HCT116 (cell line): ENCODE results near the gene CLPTM1L. TPM values are rescaled to one million over a fixed set of nuclear protein-coding genes. Genes with fewer than 3 reads are reported as not detected.

Source experiments
- ATAC-seq: fragments of 200-7000 bp; cut with Tn5 transposase; 2 replicates; pipeline ENCODE4 v1.9.1; 2020; ENCODE audit warnings: mild to moderate bottlenecking, moderate library complexity
- BruUV-seq: library from RNA; stranded (reverse); fragments of 400-500 nt; replicated peaks from 2 replicates; lab custom pipeline; 2021; lab: Mats Ljungman, UMichigan
- CTCF ChIA-PET: fragments of 300-600 bp; sonication (Branson Sonifier 250); formaldehyde crosslinking; loops from one replicate; lab custom pipeline; 2021; ENCODE audit warnings: antibody characterized with exemption; lab: Charles Lee
- POLR2A ChIA-PET: fragments of 300-600, 350-600 bp; sonication (Branson Sonifier 250); formaldehyde crosslinking; loops from one replicate; lab custom pipeline; 2021; ENCODE audit warnings: antibody characterized with exemption; lab: Charles Lee
- RAD21 ChIA-PET, 2 experiments: fragments of 300-600 bp; sonication (Branson Sonifier 250); formaldehyde crosslinking; loops; one replicate each; lab custom pipeline; 2023; ENCODE audit warnings: low total read pairs in 2 of 2; ENCODE audit not compliant: uncharacterized antibody in 2 of 2, unreplicated experiment in 2 of 2, low non-redundant PET in 1 of 2; lab: Charles Lee
- DNase-seq: peaks from one replicate; pipeline ENCODE4 v3.0.0-alpha.2; 2010; ENCODE audit warnings: low read depth, low spot score
- H2AFZ ChIP-seq: fragments of 200-600 bp; shearing (Covaris generic), sonication (generic); 2 replicates; pipeline ENCODE4 v1.6.1; 2017; ENCODE audit warnings: low read depth, mixed run types, mixed read lengths, antibody characterized with exemption, low read length; ENCODE audit not compliant: poor library complexity, severe bottlenecking
- H3K27ac ChIP-seq: 2 replicates; pipeline ENCODE4 v1.5.1; 2012; ENCODE audit warnings: low read depth, low read length
- H3K27me3 ChIP-seq: fragments of 200-600 bp; sonication (generic); 2 replicates; pipeline ENCODE4 v1.6.1; 2016; ENCODE audit warnings: mixed run types, low read length, mixed read lengths; ENCODE audit not compliant: insufficient read depth
- H3K36me3 ChIP-seq, 2 experiments: fragments of 200-500 bp in 1 of 2; fragments of 200-600 bp in 1 of 2; sonication (Bioruptor generic) in 1 of 2; sonication (generic) in 1 of 2; 2 replicates each; pipeline versions ENCODE4 v1.5.1 to v1.6.1; 2014 to 2016; ENCODE audit warnings: low read length in 2 of 2, inconsistent platforms in 1 of 2, mixed read lengths in 1 of 2, mixed run types in 1 of 2; ENCODE audit not compliant: insufficient read depth in 2 of 2, control insufficient read depth in 1 of 2
- H3K4me1 ChIP-seq, 2 experiments: fragments of 200-600 bp in 1 of 2; sonication (generic) in 1 of 2; 2 replicates each; pipeline versions ENCODE4 v1.5.1 to v1.6.1; 2012 to 2017; ENCODE audit warnings: low read length in 2 of 2, inconsistent platforms in 1 of 2, mild to moderate bottlenecking in 1 of 2, mixed read lengths in 1 of 2, mixed run types in 1 of 2, moderate library complexity in 1 of 2; ENCODE audit not compliant: insufficient read depth in 2 of 2, control insufficient read depth in 1 of 2
- H3K4me2 ChIP-seq: fragments of 200-600 bp; sonication (generic); 2 replicates; pipeline ENCODE4 v1.6.1; 2017; ENCODE audit warnings: mixed run types, low read length, mixed read lengths
- H3K4me3 ChIP-seq, 2 experiments: fragments of 200-600 bp in 1 of 2; sonication (generic) in 1 of 2; replicated peaks in 1 of 2; 2 replicates each; pipeline ENCODE4 v1.5.1; 2011 to 2016; ENCODE audit warnings: low read length in 2 of 2, control low read depth in 1 of 2, low read depth in 1 of 2, mild to moderate bottlenecking in 1 of 2, mixed read lengths in 1 of 2, mixed run types in 1 of 2
- H3K79me2 ChIP-seq: fragments of 200-600 bp; sonication (generic); 2 replicates; pipeline ENCODE4 v1.6.1; 2017; ENCODE audit warnings: mild to moderate bottlenecking, mixed run types, low read length, moderate library complexity, mixed read lengths; ENCODE audit not compliant: insufficient read depth
- H3K9ac ChIP-seq: fragments of 200-600 bp; sonication (generic); 2 replicates; pipeline ENCODE4 v1.6.1; 2016; ENCODE audit warnings: low read length, mixed read lengths
- H3K9me2 ChIP-seq: fragments of 200-600 bp; sonication (generic), shearing (Covaris generic); 2 replicates; pipeline ENCODE4 v1.6.1; 2017; ENCODE audit warnings: mixed run types, mild to moderate bottlenecking, moderate library complexity; ENCODE audit not compliant: insufficient read depth
- H3K9me3 ChIP-seq, 2 experiments: fragments of 200-500 bp in 1 of 2; fragments of 200-600 bp in 1 of 2; sonication (Bioruptor generic) in 1 of 2; sonication (generic) in 1 of 2; 2 replicates each; pipeline ENCODE4 v1.6.1; 2014 to 2017; ENCODE audit warnings: low read length in 2 of 2, mixed read lengths in 2 of 2, inconsistent platforms in 1 of 2, low read depth in 1 of 2, mild to moderate bottlenecking in 1 of 2, mixed run types in 1 of 2, moderate library complexity in 1 of 2; ENCODE audit not compliant: control insufficient read depth in 1 of 2, insufficient read depth in 1 of 2
- H4K20me1 ChIP-seq: fragments of 200-600 bp; sonication (generic), shearing (Covaris generic); 2 replicates; pipeline ENCODE4 v1.6.1; 2017; ENCODE audit warnings: mixed run types, mild to moderate bottlenecking, moderate library complexity; ENCODE audit not compliant: insufficient read depth
- ATF3 ChIP-seq: IDR thresholded peaks from 2 replicates; pipeline ENCODE4 v1.6.1; 2012
- CBX3 ChIP-seq: IDR thresholded peaks from 2 replicates; pipeline ENCODE4 v1.6.1; 2012; ENCODE audit warnings: low read depth
- CEBPB ChIP-seq: IDR thresholded peaks from 2 replicates; pipeline ENCODE4 v1.6.1; 2012; ENCODE audit warnings: low read depth
- CTCF ChIP-seq, 3 experiments: fragments of 200-600 bp in 1 of 3; sonication (generic) in 1 of 3; IDR thresholded peaks in 2 of 3; conservative IDR thresholded peaks in 1 of 3; 2 replicates each; pipeline ENCODE4 v1.5.1; 2012 to 2017; ENCODE audit warnings: low read depth in 2 of 3, low read length in 2 of 3, antibody characterized with exemption in 1 of 3, borderline replicate concordance in 1 of 3, control low read depth in 1 of 3, mild to moderate bottlenecking in 1 of 3, mixed read lengths in 1 of 3, mixed run types in 1 of 3, moderate library complexity in 1 of 3; ENCODE audit not compliant: insufficient read depth in 1 of 3
- EGR1 ChIP-seq: IDR thresholded peaks from 2 replicates; pipeline ENCODE4 v1.6.1; 2012; ENCODE audit warnings: low read depth
- ELF1 ChIP-seq: IDR thresholded peaks from 2 replicates; pipeline ENCODE4 v1.6.1; 2012; ENCODE audit warnings: low read depth, borderline replicate concordance
- EZH2 ChIP-seq: fragments of 200-600 bp; sonication (generic); IDR thresholded peaks from 2 replicates; pipeline ENCODE4 v1.6.1; 2017; ENCODE audit warnings: antibody characterized with exemption, mixed run types
- EZH2phosphoT487 ChIP-seq: fragments of 200-600 bp; IDR thresholded peaks from 2 replicates; pipeline ENCODE4 v1.6.1; 2018; ENCODE audit warnings: antibody characterized with exemption, borderline replicate concordance
- FOSL1 ChIP-seq: IDR thresholded peaks from 2 replicates; pipeline ENCODE4 v1.6.1; 2012; ENCODE audit warnings: low read depth
- JUND ChIP-seq: IDR thresholded peaks from 2 replicates; pipeline ENCODE4 v1.6.1; 2012
- MAX ChIP-seq: IDR thresholded peaks from 2 replicates; pipeline ENCODE4 v1.6.1; 2012
- POLR2A ChIP-seq: IDR thresholded peaks from 2 replicates; pipeline ENCODE4 v1.7.0; 2011; ENCODE audit warnings: borderline replicate concordance; ENCODE audit not compliant: insufficient read depth, insufficient read length; ENCODE audit errors: extremely low read depth
- POLR2AphosphoS5 ChIP-seq: IDR thresholded peaks from 2 replicates; pipeline ENCODE4 v1.6.1; 2011; ENCODE audit warnings: mild to moderate bottlenecking, low read depth, low read length, moderate library complexity
- REST ChIP-seq: IDR thresholded peaks from 2 replicates; pipeline ENCODE4 v1.6.1; 2012; ENCODE audit warnings: low read depth
- SIN3A ChIP-seq: IDR thresholded peaks from 2 replicates; pipeline ENCODE4 v1.6.1; 2012; ENCODE audit warnings: low read depth
- SP1 ChIP-seq: IDR thresholded peaks from 2 replicates; pipeline ENCODE4 v1.6.1; 2012; ENCODE audit warnings: low read depth
- TCF7L2 ChIP-seq: IDR thresholded peaks from 2 replicates; pipeline ENCODE4 v1.7.0; 2011; ENCODE audit warnings: borderline replicate concordance, inconsistent platforms; ENCODE audit not compliant: insufficient read depth, insufficient read length; ENCODE audit errors: extremely low read depth
- YY1 ChIP-seq: IDR thresholded peaks from 2 replicates; pipeline ENCODE4 v1.6.1; 2011; ENCODE audit warnings: low read length, low read depth, moderate library complexity, mild to moderate bottlenecking; ENCODE audit not compliant: insufficient replicate concordance; ENCODE audit errors: extremely low read depth
- ZBTB33 ChIP-seq: IDR thresholded peaks from 2 replicates; pipeline ENCODE4 v1.6.1; 2011; ENCODE audit warnings: mild to moderate bottlenecking, low read length, moderate library complexity; ENCODE audit not compliant: insufficient replicate concordance; ENCODE audit errors: extremely low read depth
- ZFX ChIP-seq: fragments of 450-650 bp; IDR thresholded peaks from 2 replicates; pipeline ENCODE4 v1.6.1; 2017
- intact Hi-C: fragments of 100-400 bp; cut with micrococcal nuclease; formaldehyde crosslinking; loops from 2 replicates; pipeline ENCODE4 v1.10.0; 2022
- total RNA-seq: library from RNA; stranded (reverse); gene quantifications from one replicate; pipeline ENCODE4 v1.2.1, GENCODE V29; 2021; ENCODE audit not compliant: unreplicated experiment

CLPTM1L gene
- total RNA-seq, 1 experiment from 2014 or later, result 98.4 TPM

- ATAC-seq, result no peak
- no peak overlapping the region for H3K4me2 ChIP-seq
- intact Hi-C loops, result no loop called here
Observed at GRCh38 chr5:1391691-1392090, 46.8 kb upstream of the CLPTM1L start.

More at GRCh38 chr5:1391691-1392090, 46.8 kb upstream of the CLPTM1L start:
- CTCF ChIA-PET, result no interaction called here
- no peaks in the 10 kb centered on the region for H3K79me2 ChIP-seq
- H3K27ac ChIP-seq, result no peak overlapping the region
- DNase-seq, result no peak
- no TSS peak for BruUV-seq
- H3K4me3 ChIP-seq, result no peak overlapping the region
- TF ChIP-seq SIN3A, result no peak
- no peak for TF ChIP-seq YY1
- no peak for TF ChIP-seq JUND
- no peak for TF ChIP-seq EGR1
- TF ChIP-seq ZBTB33, result no peak
- TF ChIP-seq CTCF (IDR thresholded peaks at IDR 0.05 in 2 of 3, conservative IDR thresholded peaks at IDR 0.05 in 1 of 3; ENCODE audit: borderline replicate concordance in 1 of 3, insufficient read depth in 1 of 3, low read depth in 2 of 3, low read length in 2 of 3), result no peak
- TF ChIP-seq ZFX, result no peak
- TF ChIP-seq CEBPB, result no peak
- no peak for TF ChIP-seq EZH2
- no peak for TF ChIP-seq TCF7L2
- TF ChIP-seq POLR2AphosphoS5, result no peak
- no peak for TF ChIP-seq CBX3
- no peak for TF ChIP-seq ATF3
- no peak for TF ChIP-seq ELF1
- no peak for TF ChIP-seq SP1
- no peak for TF ChIP-seq MAX
- no peak for TF ChIP-seq POLR2A
- TF ChIP-seq EZH2phosphoT487, result no peak
- TF ChIP-seq REST, result no peak
- TF ChIP-seq FOSL1, result no peak
- TF ChIP-seq, all 23 proteins: peak for 0
- Histone ChIP-seq H3K9me3 (no peaks in the 10 kb centered on the region), H3K9me2 (no peaks in the 10 kb centered on the region), H3K36me3 (no peaks in the 10 kb centered on the region), H2AFZ (no peak overlapping the region), H4K20me1 (no peaks in the 10 kb centered on the region), H3K4me1 (peaks cover under 1% of the 10 kb centered on the region in 2 experiments; a peak in 2 of 4 replicates), H3K27me3 (peaks cover 44% of the 10 kb centered on the region; the same call in 1 of the 2 replicates), H3K9ac (no peak overlapping the region)
- POLR2A ChIA-PET, result no interaction called here
- RAD21 ChIA-PET, result no interaction called here
